KMS-11 (cell line): ENCODE measurements around the gene BEST3.
"Not testable (repeated sequence)": the region's sequence is repeated elsewhere in the genome, so short reads cannot be mapped to it uniquely, and the experiment has no call there.

Experiments used
- H2AFZ ChIP-seq: fragments of 200-600 bp; sonication (generic); 2 replicates; pipeline ENCODE4 v1.6.1; 2016; ENCODE audit warnings: antibody characterized with exemption, mixed run types, low read depth
- H3K27ac ChIP-seq: fragments of 200-600 bp; sonication (generic); 2 replicates; pipeline ENCODE4 v1.6.1; 2016; ENCODE audit warnings: mild to moderate bottlenecking, mixed run types
- H3K27me3 ChIP-seq: fragments of 200-600 bp; sonication (generic); 2 replicates; pipeline ENCODE4 v1.6.1; 2017; ENCODE audit warnings: mild to moderate bottlenecking, low read depth, mixed run types, moderate library complexity; ENCODE audit not compliant: insufficient read depth
- H3K36me3 ChIP-seq: fragments of 200-600 bp; sonication (generic); 2 replicates; pipeline ENCODE4 v1.6.1; 2017; ENCODE audit warnings: mild to moderate bottlenecking, mixed run types; ENCODE audit not compliant: insufficient read depth
- H3K4me1 ChIP-seq: fragments of 200-600 bp; sonication (generic); 2 replicates; pipeline ENCODE4 v1.6.1; 2016; ENCODE audit warnings: mild to moderate bottlenecking, low read depth, mixed run types; ENCODE audit not compliant: poor library complexity, severe bottlenecking
- H3K4me2 ChIP-seq: fragments of 200-600 bp; sonication (generic); 2 replicates; pipeline ENCODE4 v1.7.0; 2016; ENCODE audit warnings: mild to moderate bottlenecking, mixed run types
- H3K4me3 ChIP-seq: fragments of 200-600 bp; sonication (generic); IDR thresholded peaks from 2 replicates; pipeline ENCODE4 v1.6.1; 2017; ENCODE audit warnings: low read depth, low read length, mixed read lengths; ENCODE audit not compliant: insufficient read depth
- H3K79me2 ChIP-seq: fragments of 200-600 bp; sonication (generic); 2 replicates; pipeline ENCODE4 v1.6.1; 2016; ENCODE audit warnings: low read depth, mixed run types; ENCODE audit not compliant: insufficient read depth
- H3K9ac ChIP-seq: fragments of 200-600 bp; sonication (generic); 2 replicates; pipeline ENCODE4 v1.6.1; 2016; ENCODE audit warnings: mild to moderate bottlenecking, mixed run types
- H4K20me1 ChIP-seq: fragments of 200-600 bp; sonication (generic); 2 replicates; pipeline ENCODE4 v1.6.1; 2016; ENCODE audit warnings: mild to moderate bottlenecking, mixed run types; ENCODE audit not compliant: insufficient read depth
- TF ChIP-seq, protein P1 (sequence below): fragments of 200-600 bp; sonication (generic); conservative IDR thresholded peaks from 2 replicates; pipeline ENCODE4 v1.6.1; 2017; ENCODE audit warnings: low read depth, mild to moderate bottlenecking, antibody characterized with exemption, low read length, moderate library complexity, mixed read lengths

The BEST3 gene

DNA sequence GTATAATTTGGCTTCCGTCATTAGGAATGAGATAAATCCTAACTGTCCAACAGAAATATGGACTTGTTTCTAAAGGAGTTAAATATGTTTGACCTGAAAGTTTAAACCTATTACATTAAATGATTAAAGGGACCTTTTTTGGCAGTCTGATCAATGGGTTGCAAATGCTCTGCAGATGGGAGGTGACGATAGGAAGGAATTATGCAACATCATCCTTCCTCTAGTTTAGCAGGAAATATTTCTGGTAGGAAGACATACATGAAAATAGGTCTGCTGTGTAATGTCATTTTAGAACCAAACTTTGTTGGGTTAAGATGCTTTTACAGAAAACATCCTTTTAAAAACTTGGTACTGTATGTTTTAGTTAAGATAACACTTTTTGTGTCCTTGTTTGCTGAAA is 91.0 kb downstream of the BEST3 start:
- no peaks in the 10 kb centered on the region for H4K20me1 ChIP-seq
- H3K36me3 ChIP-seq, result no peaks in the 10 kb centered on the region
- H3K4me3 ChIP-seq, result no peak overlapping the region
- no peaks in the 10 kb centered on the region for H3K4me1 ChIP-seq
- no peak overlapping the region for H3K9ac ChIP-seq
- no peaks in the 10 kb centered on the region for H3K27me3 ChIP-seq
- H3K79me2 ChIP-seq, result no peaks in the 10 kb centered on the region
- no peak overlapping the region for H3K4me2 ChIP-seq
- TF ChIP-seq, protein P1, sequence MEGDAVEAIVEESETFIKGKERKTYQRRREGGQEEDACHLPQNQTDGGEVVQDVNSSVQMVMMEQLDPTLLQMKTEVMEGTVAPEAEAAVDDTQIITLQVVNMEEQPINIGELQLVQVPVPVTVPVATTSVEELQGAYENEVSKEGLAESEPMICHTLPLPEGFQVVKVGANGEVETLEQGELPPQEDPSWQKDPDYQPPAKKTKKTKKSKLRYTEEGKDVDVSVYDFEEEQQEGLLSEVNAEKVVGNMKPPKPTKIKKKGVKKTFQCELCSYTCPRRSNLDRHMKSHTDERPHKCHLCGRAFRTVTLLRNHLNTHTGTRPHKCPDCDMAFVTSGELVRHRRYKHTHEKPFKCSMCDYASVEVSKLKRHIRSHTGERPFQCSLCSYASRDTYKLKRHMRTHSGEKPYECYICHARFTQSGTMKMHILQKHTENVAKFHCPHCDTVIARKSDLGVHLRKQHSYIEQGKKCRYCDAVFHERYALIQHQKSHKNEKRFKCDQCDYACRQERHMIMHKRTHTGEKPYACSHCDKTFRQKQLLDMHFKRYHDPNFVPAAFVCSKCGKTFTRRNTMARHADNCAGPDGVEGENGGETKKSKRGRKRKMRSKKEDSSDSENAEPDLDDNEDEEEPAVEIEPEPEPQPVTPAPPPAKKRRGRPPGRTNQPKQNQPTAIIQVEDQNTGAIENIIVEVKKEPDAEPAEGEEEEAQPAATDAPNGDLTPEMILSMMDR, result no peak
- no peak overlapping the region for H2AFZ ChIP-seq
- no peak overlapping the region for H3K27ac ChIP-seq

DNA sequence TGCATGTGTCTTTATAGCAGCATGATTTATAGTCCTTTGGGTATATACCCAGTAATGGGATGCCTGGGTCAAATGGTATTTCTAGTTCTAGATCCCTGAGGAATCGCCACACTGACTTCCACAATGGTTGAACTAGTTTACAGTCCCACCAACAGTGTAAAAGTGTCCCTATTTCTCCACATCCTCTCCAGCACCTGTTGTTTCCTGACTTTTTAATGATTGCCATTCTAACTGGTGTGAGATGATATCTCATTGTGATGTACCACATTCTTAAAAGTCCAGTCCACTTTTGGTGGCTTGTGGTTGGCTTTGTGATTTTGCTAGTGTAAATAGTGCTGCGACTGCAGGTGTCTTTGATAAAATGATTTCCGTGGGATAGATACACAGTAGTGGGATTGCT is 94.8 kb downstream of the BEST3 start:
- H3K9ac ChIP-seq, H3K4me1 ChIP-seq, H3K4me2 ChIP-seq, H3K27me3 ChIP-seq, H3K27ac ChIP-seq, H2AFZ ChIP-seq, H3K79me2 ChIP-seq, H3K4me3 ChIP-seq, H4K20me1 ChIP-seq: not testable (repeated sequence)
- peaks cover 22% of the 10 kb centered on the region for H3K36me3 ChIP-seq
